HEK293T (cell line): ENCODE measurements around the gene TOR4A.
"Not testable (repeated sequence)": the region's sequence is repeated elsewhere in the genome, so short reads cannot be mapped to it uniquely, and the experiment has no call there.

ENCODE experiments used
- CTCF ChIA-PET: fragments of 350-600 bp; formaldehyde crosslinking; extraction: SDS; loops from one replicate; lab custom pipeline; 2021; ENCODE audit warnings: antibody characterized with exemption, inconsistent platforms; lab: Yijun Ruan, JAX
- POLR2A ChIA-PET: fragments of 350-600 bp; formaldehyde crosslinking; extraction: SDS; loops from one replicate; lab custom pipeline; 2020; ENCODE audit warnings: antibody characterized with exemption, inconsistent platforms; lab: Yijun Ruan, JAX
- DNase-seq: peaks from one replicate; pipeline ENCODE4 v3.0.0; 2012; ENCODE audit warnings: mixed read lengths; ENCODE audit errors: extremely low spot score
- ARNT ChIP-seq: fragments of 450-650 bp; IDR thresholded peaks from 2 replicates; pipeline ENCODE4 v1.6.1; 2017; ENCODE audit warnings: mild to moderate bottlenecking
- BHLHE40 ChIP-seq: fragments of 450-650 bp; IDR thresholded peaks from 2 replicates; pipeline ENCODE4 v1.6.1; 2016; ENCODE audit warnings: mild to moderate bottlenecking, moderate library complexity, borderline replicate concordance
- CTBP1 ChIP-seq: fragments of 450-650 bp; IDR thresholded peaks from 2 replicates; pipeline ENCODE4 v1.6.1; 2016; ENCODE audit warnings: borderline replicate concordance
- ELF4 ChIP-seq: fragments of 450-650 bp; IDR thresholded peaks from 2 replicates; pipeline ENCODE4 v1.6.1; 2017; ENCODE audit warnings: antibody characterized with exemption
- FOXA1 ChIP-seq: fragments of 450-650 bp; IDR thresholded peaks from 2 replicates; pipeline ENCODE4 v1.6.1; 2016; ENCODE audit warnings: mild to moderate bottlenecking
- FOXK2 ChIP-seq: fragments of 450-650 bp; IDR thresholded peaks from 2 replicates; pipeline ENCODE4 v1.6.1; 2016; ENCODE audit warnings: mild to moderate bottlenecking
- FOXM1 ChIP-seq: fragments of 450-650 bp; IDR thresholded peaks from 2 replicates; pipeline ENCODE4 v1.6.1; 2017; ENCODE audit warnings: mild to moderate bottlenecking, borderline replicate concordance
- HDGF ChIP-seq: fragments of 450-650 bp; IDR thresholded peaks from 2 replicates; pipeline ENCODE4 v1.6.1; 2017; ENCODE audit warnings: antibody characterized with exemption, borderline replicate concordance
- L3MBTL2 ChIP-seq: fragments of 450-650 bp; conservative IDR thresholded peaks from 2 replicates; pipeline ENCODE4 v1.6.1; 2016; ENCODE audit warnings: mild to moderate bottlenecking
- LEF1 ChIP-seq: fragments of 450-650 bp; IDR thresholded peaks from 2 replicates; pipeline ENCODE4 v1.6.1; 2017; ENCODE audit warnings: mild to moderate bottlenecking, borderline replicate concordance
- NFRKB ChIP-seq: fragments of 450-650 bp; IDR thresholded peaks from 2 replicates; pipeline ENCODE4 v1.6.1; 2016; ENCODE audit warnings: mild to moderate bottlenecking, moderate library complexity
- SP1 ChIP-seq: fragments of 450-650 bp; IDR thresholded peaks from 2 replicates; pipeline ENCODE4 v1.6.1; 2017
- SUZ12 ChIP-seq: fragments of 450-650 bp; IDR thresholded peaks from 2 replicates; pipeline ENCODE4 v1.6.1; 2016; ENCODE audit warnings: mild to moderate bottlenecking
- TARDBP ChIP-seq: fragments of 450-650 bp; IDR thresholded peaks from 2 replicates; pipeline ENCODE4 v1.6.1; 2016
- ZNF384 ChIP-seq: fragments of 450-650 bp; IDR thresholded peaks from 2 replicates; pipeline ENCODE4 v1.6.1; 2016
- TF ChIP-seq, protein P1 (sequence below): fragments of 450-650 bp; IDR thresholded peaks from 2 replicates; pipeline ENCODE4 v1.6.1; 2016

The TOR4A gene

DNA sequence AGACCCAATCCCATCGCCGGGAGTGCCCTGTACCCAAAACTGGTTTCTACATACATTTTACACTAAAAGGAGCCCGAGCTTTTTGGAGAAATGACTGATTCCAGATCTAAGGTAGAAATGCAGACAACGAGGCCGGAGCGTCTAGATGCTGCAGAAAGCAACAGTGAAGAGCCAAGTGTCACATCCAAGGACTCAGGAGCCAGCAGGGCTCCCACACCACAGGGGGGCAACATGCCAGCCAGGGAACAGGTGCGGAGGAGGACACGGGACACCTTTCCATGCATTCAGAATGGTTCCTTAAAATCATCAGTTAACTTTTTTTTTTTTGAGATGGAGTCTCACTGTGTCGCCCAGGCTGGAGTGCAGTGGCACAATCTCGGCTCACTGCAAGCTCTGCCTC is 47.6 kb downstream of the TOR4A start:
- CTCF ChIA-PET, result no interaction called here
- TF ChIP-seq CTBP1, result no peak
- POLR2A ChIA-PET, result no interaction called here
- no peak for DNase-seq

DNA sequence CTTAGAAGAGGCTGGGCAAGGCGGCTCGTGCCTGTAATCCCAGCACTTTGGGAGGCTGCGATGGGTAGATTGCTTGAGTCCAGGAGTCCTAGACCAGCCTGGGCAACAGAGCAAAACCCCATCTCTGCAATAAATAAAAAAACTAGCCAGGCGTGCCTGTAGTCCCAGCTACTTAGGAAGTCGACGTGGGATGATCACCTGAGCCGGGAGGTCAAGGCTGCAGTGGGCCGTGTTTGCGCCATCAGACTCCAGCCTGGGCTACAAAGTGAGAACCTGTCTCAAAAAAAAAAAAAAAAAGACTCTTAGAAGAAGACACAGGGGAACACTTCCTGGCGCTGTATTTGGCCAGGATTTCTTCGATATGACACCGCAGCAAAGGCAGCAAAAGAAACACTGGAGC is 48.3 kb downstream of the TOR4A start:
- ChIA-PET POLR2A (no interaction called here), CTCF (no interaction called here)
- TF ChIP-seq LEF1 (no peak), TARDBP (no peak), FOXM1 (no peak), BHLHE40 (no peak), SP1 (no peak), FOXA1 (no peak), FOXK2 (no peak), ARNT (no peak), CTBP1 (no peak), NFRKB (no peak), HDGF (no peak), SUZ12 (no peak), ELF4 (no peak), ZNF384 (no peak), L3MBTL2 (no peak)
- TF ChIP-seq, protein P1, sequence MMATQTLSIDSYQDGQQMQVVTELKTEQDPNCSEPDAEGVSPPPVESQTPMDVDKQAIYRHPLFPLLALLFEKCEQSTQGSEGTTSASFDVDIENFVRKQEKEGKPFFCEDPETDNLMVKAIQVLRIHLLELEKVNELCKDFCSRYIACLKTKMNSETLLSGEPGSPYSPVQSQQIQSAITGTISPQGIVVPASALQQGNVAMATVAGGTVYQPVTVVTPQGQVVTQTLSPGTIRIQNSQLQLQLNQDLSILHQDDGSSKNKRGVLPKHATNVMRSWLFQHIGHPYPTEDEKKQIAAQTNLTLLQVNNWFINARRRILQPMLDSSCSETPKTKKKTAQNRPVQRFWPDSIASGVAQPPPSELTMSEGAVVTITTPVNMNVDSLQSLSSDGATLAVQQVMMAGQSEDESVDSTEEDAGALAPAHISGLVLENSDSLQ, result no peak
- no peak for DNase-seq

DNA sequence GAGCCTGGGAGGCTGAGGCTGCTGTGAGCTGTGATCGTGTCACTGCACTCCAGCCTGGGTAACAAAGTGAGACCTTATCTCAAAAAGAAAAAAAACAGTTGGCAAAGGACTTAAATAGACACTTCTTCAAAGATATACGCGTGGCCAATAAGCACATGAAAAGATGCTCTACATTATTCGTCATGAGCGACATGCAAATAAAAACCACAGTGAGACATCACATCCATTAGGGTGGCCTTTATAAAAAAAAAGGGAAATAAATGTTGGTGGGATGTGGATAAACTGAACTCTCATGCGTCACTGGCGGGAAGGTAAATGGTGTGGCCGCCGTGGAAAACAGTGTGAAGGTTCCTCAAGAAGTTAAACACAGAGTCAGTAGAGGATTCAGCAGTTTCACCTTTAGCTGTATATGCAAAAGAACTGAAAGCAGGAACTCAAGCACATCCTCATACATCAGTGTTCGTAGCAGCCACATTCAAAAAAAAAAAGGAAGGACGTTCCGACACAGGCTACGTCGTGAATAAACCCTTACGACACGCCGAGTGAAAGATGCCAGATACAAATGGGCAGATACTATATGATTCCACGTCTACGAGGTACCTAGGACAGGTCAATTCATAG is 49.0 kb downstream of the TOR4A start:
- ChIA-PET POLR2A (no interaction called here), CTCF (no interaction called here)
- no peak for TF ChIP-seq ZNF384
- no peak for TF ChIP-seq ELF4
- TF ChIP-seq SP1, result no peak
- no peak for TF ChIP-seq L3MBTL2
- TF ChIP-seq LEF1, result no peak
- TF ChIP-seq FOXK2, result no peak
- no peak for TF ChIP-seq FOXA1
- no peak for TF ChIP-seq TARDBP
- no peak for TF ChIP-seq ARNT
- TF ChIP-seq HDGF, result no peak
- DNase-seq, result no peak

DNA sequence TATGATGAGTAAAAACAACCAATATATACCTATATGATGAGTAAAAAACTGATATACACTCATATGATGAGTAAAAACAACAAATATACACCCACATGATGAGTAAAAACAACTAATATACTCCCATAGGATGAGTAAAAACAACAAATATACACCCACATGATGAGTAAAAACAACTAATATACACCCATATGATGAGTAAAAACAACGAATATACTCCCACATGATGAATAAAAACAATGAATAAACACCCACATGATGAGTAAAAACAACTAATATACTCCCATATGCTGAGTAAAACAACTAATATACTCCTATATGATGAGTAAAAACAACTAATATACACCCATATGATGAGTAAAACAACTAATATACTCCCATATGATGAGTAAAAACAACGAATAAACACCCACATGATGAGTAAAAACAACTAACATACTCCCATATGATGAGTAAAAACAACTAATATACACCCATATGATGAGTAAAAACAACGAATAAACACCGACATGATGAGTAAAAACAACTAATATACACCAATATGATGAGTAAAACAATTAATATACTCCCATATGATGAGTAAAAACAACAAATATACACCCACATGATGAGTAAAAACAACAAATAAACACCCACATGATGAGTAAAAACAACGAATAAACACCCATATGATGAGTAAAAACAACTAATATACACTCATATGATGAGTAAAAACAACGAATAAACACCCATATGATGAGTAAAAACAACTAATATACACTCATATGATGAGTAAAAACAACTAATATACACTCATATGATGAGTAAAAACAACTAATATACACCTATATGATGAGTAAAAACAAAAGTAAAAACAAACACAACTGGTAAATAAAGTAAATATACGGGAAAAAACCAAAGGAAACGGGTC is 50.4 kb downstream of the TOR4A start:
- POLR2A ChIA-PET, DNase-seq: not testable (repeated sequence)
- CTCF ChIA-PET, result interaction anchor here (0.7 kb wide), 2 partner anchors 15 to 163 kb away, joined by 5 read pairs; no protein-coding TSS in a partner anchor

DNA sequence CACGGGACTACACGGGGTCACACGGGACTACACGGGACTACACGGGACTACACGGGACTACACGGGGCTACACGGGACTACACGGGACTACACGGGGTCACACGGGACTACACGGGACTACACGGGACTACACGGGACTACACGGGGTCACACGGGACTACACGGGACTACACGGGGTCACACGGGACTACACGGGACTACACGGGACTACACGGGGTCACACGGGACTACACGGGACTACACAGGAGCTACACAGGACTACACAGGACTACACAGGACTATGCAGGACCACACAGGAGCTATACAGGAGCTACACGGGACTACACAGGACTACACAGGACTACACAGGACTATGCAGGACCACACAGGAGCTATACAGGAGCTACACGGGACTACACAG is 52.1 kb downstream of the TOR4A start:
- POLR2A ChIA-PET, CTCF ChIA-PET, DNase-seq: not testable (repeated sequence)

DNA sequence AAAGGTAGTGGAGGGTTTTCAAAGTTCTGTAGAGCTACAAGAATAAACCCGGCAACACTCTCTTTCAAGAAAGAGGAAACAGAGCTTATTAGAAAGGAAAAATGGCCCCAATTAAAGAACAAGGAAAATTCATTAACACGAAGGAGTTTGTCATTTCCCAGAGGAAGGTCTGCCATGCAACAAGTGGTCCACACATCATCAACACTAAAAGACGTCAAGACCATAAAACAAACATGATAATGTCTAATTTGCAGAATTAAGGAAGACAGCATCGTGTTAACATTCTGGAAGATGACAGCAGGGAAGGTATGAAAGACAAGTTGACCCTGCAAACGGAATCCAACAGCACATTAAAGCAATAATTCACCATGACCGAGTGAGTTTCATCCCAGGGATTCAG is 53.2 kb downstream of the TOR4A start:
- no peak for TF ChIP-seq SP1
- TF ChIP-seq BHLHE40, result no peak
- TF ChIP-seq NFRKB, result no peak
- TF ChIP-seq ZNF384, result no peak
- no peak for TF ChIP-seq SUZ12
- no peak for TF ChIP-seq ARNT
- TF ChIP-seq FOXA1, result no peak
- TF ChIP-seq L3MBTL2, result no peak
- TF ChIP-seq LEF1, result no peak
- TF ChIP-seq ELF4, result no peak
- TF ChIP-seq FOXK2, result no peak
- TF ChIP-seq, protein P1, result no peak
- TF ChIP-seq CTBP1, result no peak
- no peak for TF ChIP-seq TARDBP
- ChIA-PET POLR2A (interaction anchor here (1.6 kb wide), 1 partner anchor 29 kb away, joined by 4 read pairs; the partner anchor contains the start of gene NRARP), CTCF (no interaction called here)
- no peak for DNase-seq

DNA sequence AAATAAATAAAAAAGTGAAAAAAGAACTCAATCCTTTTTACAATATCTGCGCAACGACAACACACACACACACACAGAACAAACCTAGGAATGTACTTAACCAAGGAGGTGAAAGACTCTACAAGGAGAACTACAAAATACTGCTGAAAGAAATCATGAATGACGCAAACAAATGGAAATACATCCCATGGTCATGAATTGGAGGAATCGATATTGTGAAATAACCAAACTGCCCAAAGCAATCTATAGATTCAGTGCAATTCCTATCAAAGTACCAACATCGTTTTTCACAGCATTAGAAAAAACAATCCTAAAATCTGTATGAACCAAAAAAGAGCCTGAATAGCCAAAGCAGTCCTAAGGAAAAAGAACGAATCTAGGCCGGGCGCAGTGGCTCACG is 54.4 kb downstream of the TOR4A start:
- POLR2A ChIA-PET, result no interaction called here
- CTCF ChIA-PET, result no interaction called here
- TF ChIP-seq BHLHE40, result no peak
- TF ChIP-seq HDGF, result no peak
- TF ChIP-seq ELF4, result no peak
- TF ChIP-seq FOXA1, result no peak
- TF ChIP-seq L3MBTL2, result no peak
- TF ChIP-seq LEF1, result no peak
- no peak for TF ChIP-seq TARDBP
- TF ChIP-seq, protein P1, result no peak
- TF ChIP-seq NFRKB, result no peak
- TF ChIP-seq SUZ12, result no peak
- no peak for TF ChIP-seq FOXM1
- no peak for TF ChIP-seq CTBP1
- TF ChIP-seq SP1, result no peak
- TF ChIP-seq ZNF384, result no peak
- no peak for TF ChIP-seq ARNT
- no peak for TF ChIP-seq FOXK2
- DNase-seq, result no peak
